Endothelial cell of umbilical vein (primary cell): ENCODE data around the gene OR51F2. TPM values are rescaled to one million over a fixed set of nuclear protein-coding genes. Genes with fewer than 3 reads are reported as not detected.

Source experiments
- BruUV-seq: library from RNA; stranded (reverse); fragments of 400-500 nt; replicated peaks from 2 replicates; lab custom pipeline; 2021; lab: Mats Ljungman, UMichigan
- CTCF ChIA-PET: fragments of 300-600, 350-600 bp; sonication (Branson Sonifier 250); formaldehyde crosslinking; loops from one replicate; lab custom pipeline; 2021; ENCODE audit warnings: antibody characterized with exemption, inconsistent platforms; lab: Charles Lee
- POLR2A ChIA-PET: fragments of 300-600, 350-600 bp; sonication (Branson Sonifier 250); formaldehyde crosslinking; loops from one replicate; lab custom pipeline; 2021; ENCODE audit warnings: antibody characterized with exemption, inconsistent platforms; lab: Charles Lee
- DNase-seq: peaks from one replicate; pipeline ENCODE4 v3.0.0-alpha.2; 2011; ENCODE audit warnings: low read depth, low spot score
- FAIRE-seq: peaks from 2 replicates; lab custom pipeline; 2011; peaks lifted over from hg19 to GRCh38; lab: Jason Lieb, UNC
- H2AFZ ChIP-seq: 2 replicates; pipeline ENCODE4 v1.6.0; 2012; ENCODE audit warnings: low read depth, low read length, control low read depth, inconsistent platforms
- H3K27ac ChIP-seq: 2 replicates; pipeline ENCODE4 v1.5.1; 2011; ENCODE audit warnings: low read depth, mild to moderate bottlenecking, control low read depth, low read length, moderate library complexity; ENCODE audit not compliant: insufficient read depth
- H3K27me3 ChIP-seq, 2 experiments: 2 replicates each; pipeline versions ENCODE4 v1.6.0 to v1.6.1; 2011; ENCODE audit warnings: low read length in 2 of 2, mixed read lengths in 1 of 2; ENCODE audit not compliant: control insufficient read depth in 2 of 2, insufficient read depth in 2 of 2
- H3K36me3 ChIP-seq, 2 experiments: 2 replicates in 1 of 2; 3 replicates in 1 of 2; pipeline ENCODE4 v1.5.1; 2011; ENCODE audit warnings: low read length in 2 of 2, mild to moderate bottlenecking in 1 of 2, moderate library complexity in 1 of 2; ENCODE audit not compliant: control insufficient read depth in 2 of 2, insufficient read depth in 2 of 2; ENCODE audit errors: extremely low read depth in 1 of 2
- H3K4me1 ChIP-seq: 3 replicates; pipeline ENCODE4 v1.5.1; 2011; ENCODE audit warnings: mild to moderate bottlenecking, low read length; ENCODE audit not compliant: control insufficient read depth, insufficient read depth; ENCODE audit errors: extremely low read depth
- H3K4me2 ChIP-seq: 2 replicates; pipeline ENCODE4 v1.6.1; 2011; ENCODE audit warnings: low read length, control low read depth, mixed read lengths; ENCODE audit not compliant: insufficient read depth
- H3K4me3 ChIP-seq, 3 experiments: fragments of 200-600 bp in 1 of 3; sonication (generic), shearing (Covaris generic) in 1 of 3; replicated peaks in 1 of 3; 2 replicates each; pipeline ENCODE4 v1.5.1; 2011 to 2016; ENCODE audit warnings: control low read depth in 3 of 3, low read length in 3 of 3, mild to moderate bottlenecking in 2 of 3, inconsistent platforms in 1 of 3, low read depth in 1 of 3, moderate library complexity in 1 of 3; ENCODE audit not compliant: insufficient read depth in 1 of 3
- H3K79me2 ChIP-seq: 2 replicates; pipeline ENCODE4 v1.6.0; 2012; ENCODE audit warnings: low read length, inconsistent platforms; ENCODE audit not compliant: control insufficient read depth, insufficient read depth
- H3K9ac ChIP-seq: replicated peaks from 2 replicates; pipeline ENCODE3; 2011; ENCODE audit warnings: low read length, control low read depth; ENCODE audit not compliant: insufficient read depth; ENCODE audit errors: extremely low read depth
- H3K9me1 ChIP-seq: replicated peaks from 3 replicates; pipeline ENCODE4 v1.6.0; 2011; ENCODE audit warnings: mild to moderate bottlenecking, low read length; ENCODE audit not compliant: control insufficient read depth, insufficient read depth; ENCODE audit errors: extremely low read depth
- H3K9me3 ChIP-seq: replicated peaks from 2 replicates; pipeline ENCODE4 v1.5.1; 2012; ENCODE audit warnings: low read length, inconsistent platforms; ENCODE audit not compliant: control insufficient read depth, insufficient read depth
- H4K20me1 ChIP-seq: replicated peaks from 2 replicates; pipeline ENCODE3; 2011; ENCODE audit warnings: mild to moderate bottlenecking, low read length; ENCODE audit not compliant: control insufficient read depth, insufficient read depth; ENCODE audit errors: extremely low read depth
- CTCF ChIP-seq, 2 donors: IDR thresholded peaks; 1 replicate in 1 of 2; 2 replicates in 1 of 2; pipeline ENCODE4 v1.5.1; 2011; ENCODE audit warnings: low read length in 2 of 2, mild to moderate bottlenecking in 2 of 2, moderate library complexity in 2 of 2, control low read depth in 1 of 2, inconsistent platforms in 1 of 2, low read depth in 1 of 2; ENCODE audit not compliant: insufficient read depth in 1 of 2; ENCODE audit errors: extremely low read depth in 1 of 2
- EZH2 ChIP-seq: IDR thresholded peaks from 2 replicates; pipeline ENCODE4 v1.6.1; 2012; ENCODE audit warnings: borderline replicate concordance, low read depth, mild to moderate bottlenecking, moderate library complexity, low read length, inconsistent platforms; ENCODE audit not compliant: severe bottlenecking
- FOS ChIP-seq: IDR thresholded peaks from 2 replicates; pipeline ENCODE4 v1.6.1; 2011; ENCODE audit warnings: mild to moderate bottlenecking, low read length, moderate library complexity, borderline replicate concordance; ENCODE audit not compliant: insufficient read depth
- GATA2 ChIP-seq: IDR thresholded peaks from 2 replicates; pipeline ENCODE4 v1.7.0; 2011; ENCODE audit warnings: low read depth, mild to moderate bottlenecking, moderate library complexity, mixed read lengths, low read length; ENCODE audit not compliant: insufficient read length, insufficient read depth
- JUN ChIP-seq: IDR thresholded peaks from 2 replicates; pipeline ENCODE4 v1.6.1; 2011; ENCODE audit warnings: borderline replicate concordance, low read depth; ENCODE audit not compliant: insufficient read length, insufficient read depth
- MAX ChIP-seq: IDR thresholded peaks from 2 replicates; pipeline ENCODE4 v1.6.1; 2011; ENCODE audit not compliant: insufficient read depth, insufficient read length
- MYC ChIP-seq: IDR thresholded peaks from one replicate; pipeline ENCODE4 v1.6.1; 2011; ENCODE audit warnings: mild to moderate bottlenecking, low read depth, low read length
- POLR2A ChIP-seq: IDR thresholded peaks from 2 replicates; pipeline ENCODE4 v1.6.1; 2012; ENCODE audit warnings: low read depth, mild to moderate bottlenecking, control low read depth, low read length
- POLR2AphosphoS5 ChIP-seq: IDR thresholded peaks from 2 replicates; pipeline ENCODE4 v1.6.1; 2012; ENCODE audit warnings: low read depth, mild to moderate bottlenecking, control low read depth, low read length, moderate library complexity; ENCODE audit not compliant: insufficient read depth
- dilution Hi-C: fragments of 300-500 bp; cut with MboI; formaldehyde crosslinking; loops from one replicate; pipeline ENCODE4 v1.15.0; 2019; ENCODE audit warnings: low sequenced_read_pairs; ENCODE audit not compliant: extremely low pct_ligation_motif_present
- intact Hi-C: fragments of 100-400 bp; cut with micrococcal nuclease; formaldehyde crosslinking; loops from one replicate; pipeline ENCODE4 v1.10.0; 2022
- polyA plus RNA-seq, 4 experiments: library from polyadenylated mRNA; depleted of rRNA in 3 of 4; stranded (reverse) in 3 of 4; unstranded in 1 of 4; fragments of >200 nt; gene quantifications; 2 replicates each; pipeline versions ENCODE4 v1.2.1 to v1.2.3, GENCODE V29; 2011 to 2012; ENCODE audit warnings: missing spikeins in 1 of 4
- total RNA-seq: library from RNA; stranded (reverse); gene quantifications from 2 replicates; pipeline ENCODE4 v1.2.3, GENCODE V29; 2021

The OR51F2 gene
- total and polyA plus RNA-seq, 2 donors (not counting 3 experiments of a cell fraction or from before 2014, with no cell fraction given), result not detected

- ChIA-PET POLR2A (no interaction called here), CTCF (no interaction called here)
- Histone ChIP-seq H3K27me3 (no peaks in the 10 kb centered on the region), H3K79me2 (no peaks in the 10 kb centered on the region), H3K9me1 (no peaks in the 10 kb centered on the region), H3K9me3 (no peaks in the 10 kb centered on the region), H3K9ac (no peak overlapping the region), H3K4me1 (no peaks in the 10 kb centered on the region), H3K4me3 (no peak overlapping the region), H4K20me1 (no peaks in the 10 kb centered on the region), H3K4me2 (no peak overlapping the region), H3K36me3 (no peaks in the 10 kb centered on the region), H2AFZ (no peak overlapping the region), H3K27ac (no peak overlapping the region)
- intact Hi-C loops, result no loop called here
- FAIRE-seq (no peak), DNase-seq (no peak)
- TF ChIP-seq MYC, result no peak
- TF ChIP-seq CTCF (IDR thresholded peaks at IDR 0.05; ENCODE audit: extremely low read depth in 1 of 2, insufficient read depth in 1 of 2, low read depth in 1 of 2, low read length in 2 of 2), result no peak
- TF ChIP-seq GATA2, result no peak
- no peak for TF ChIP-seq FOS
- TF ChIP-seq POLR2AphosphoS5, result no peak
- TF ChIP-seq EZH2, result no peak
- TF ChIP-seq JUN, result no peak
- TF ChIP-seq POLR2A, result no peak
- no peak for TF ChIP-seq MAX
- dilution Hi-C loops, result no loop called here
- no TSS peak for BruUV-seq
Observed at GRCh38 chr11:4830346-4830745, 9.2 kb downstream of the OR51F2 start.
